Measurements from ENCODE around the gene MDM4.

GRCh38 chr1:204506201-204506968, 9.8 kb upstream of the MDM4 start:
- TF ChIP-seq CTCF (IDR thresholded peaks at IDR 0.05; ENCODE audit: borderline replicate concordance, extremely low read depth, low read length, poor library complexity, severe bottlenecking) (no peak), EZH2 (IDR thresholded peaks at IDR 0.05; ENCODE audit: borderline replicate concordance, low read depth, low read length, severe bottlenecking) (no peak)
